Hindlimb muscle (tissue), 1 donor: ENCODE measurements around the gene ADIG. TPM values are rescaled to one million over a fixed set of nuclear protein-coding genes. Genes with fewer than 3 reads are reported as not detected.

Experiments
- DNase-seq: peaks from one replicate; pipeline ENCODE4 v3.0.0-alpha.2; 2013
- polyA plus RNA-seq: library from polyadenylated mRNA; unstranded; fragments of 120-200 nt; gene quantifications from one replicate; pipeline ENCODE4 v1.2.1, GENCODE V29; 2013; ENCODE audit not compliant: insufficient read length

ADIG gene
- polyA plus RNA-seq = not detected

- no peak for DNase-seq
These were observed at the start of gene ADIG for GRCh38 chr20:38581013-38581412. ADIG (plus strand) TSS chr20:38581197; CDS start chr20:38581251, 54 bp downstream.

GRCh38 chr20:38534756-38535155 is 46.2 kb upstream of the ADIG start:
- DNase-seq = no peak

DNA sequence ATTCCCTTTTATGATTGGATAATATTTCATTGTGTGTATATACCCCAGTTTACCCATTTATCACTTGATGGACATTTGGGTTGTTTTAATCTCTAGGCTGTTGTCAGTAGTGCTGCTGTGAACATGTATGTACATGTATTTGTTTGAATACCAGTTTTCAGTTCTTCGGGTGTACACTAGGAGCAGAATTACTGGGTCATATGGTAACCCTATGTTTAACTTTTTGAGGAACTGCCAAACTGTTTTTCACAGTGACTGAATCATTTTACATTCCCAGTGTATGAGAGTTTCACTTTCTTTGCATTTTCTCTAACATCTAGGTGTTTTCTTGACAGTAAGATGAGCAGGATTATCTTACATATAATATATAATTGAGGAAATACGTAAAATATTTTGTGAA is 44.7 kb upstream of the ADIG start:
- no peak for DNase-seq

DNA sequence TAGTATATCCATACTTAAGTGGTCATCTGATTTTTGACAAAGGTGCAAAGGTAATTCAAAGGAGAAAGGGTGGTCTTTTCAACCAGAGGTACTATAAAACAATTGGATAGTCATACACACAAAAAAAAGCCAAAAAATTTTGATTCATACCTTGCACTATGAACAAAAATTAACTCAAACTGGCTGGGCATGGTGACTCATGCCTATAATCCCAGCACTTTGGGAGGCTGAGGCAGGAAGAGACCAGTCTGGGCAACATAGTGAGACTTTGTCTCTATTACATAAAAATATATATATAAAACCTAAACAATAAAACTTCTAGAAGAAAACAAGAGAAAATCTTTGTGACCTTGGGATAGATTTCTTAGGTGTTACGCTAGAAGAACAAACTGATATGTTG is 43.8 kb upstream of the ADIG start:
- no peak for DNase-seq

DNA sequence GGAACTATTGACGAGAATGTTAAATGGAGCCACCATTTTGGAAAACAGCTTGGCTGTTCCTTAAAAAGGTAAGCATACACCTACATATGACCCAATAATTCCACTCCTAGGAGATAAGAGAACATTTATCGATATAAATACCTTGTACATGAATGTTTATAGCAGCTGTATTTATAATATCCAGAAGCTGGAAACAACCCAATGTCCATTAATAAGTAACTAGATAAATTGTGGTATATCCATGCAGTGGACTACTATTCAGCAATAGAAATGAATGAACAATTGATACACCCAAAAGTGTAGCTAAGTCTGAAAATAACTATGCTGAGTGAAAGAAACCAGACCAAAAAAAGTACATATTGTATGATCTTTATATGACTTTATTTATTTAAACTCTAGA is 42.2 kb upstream of the ADIG start:
- no peak for DNase-seq

DNA sequence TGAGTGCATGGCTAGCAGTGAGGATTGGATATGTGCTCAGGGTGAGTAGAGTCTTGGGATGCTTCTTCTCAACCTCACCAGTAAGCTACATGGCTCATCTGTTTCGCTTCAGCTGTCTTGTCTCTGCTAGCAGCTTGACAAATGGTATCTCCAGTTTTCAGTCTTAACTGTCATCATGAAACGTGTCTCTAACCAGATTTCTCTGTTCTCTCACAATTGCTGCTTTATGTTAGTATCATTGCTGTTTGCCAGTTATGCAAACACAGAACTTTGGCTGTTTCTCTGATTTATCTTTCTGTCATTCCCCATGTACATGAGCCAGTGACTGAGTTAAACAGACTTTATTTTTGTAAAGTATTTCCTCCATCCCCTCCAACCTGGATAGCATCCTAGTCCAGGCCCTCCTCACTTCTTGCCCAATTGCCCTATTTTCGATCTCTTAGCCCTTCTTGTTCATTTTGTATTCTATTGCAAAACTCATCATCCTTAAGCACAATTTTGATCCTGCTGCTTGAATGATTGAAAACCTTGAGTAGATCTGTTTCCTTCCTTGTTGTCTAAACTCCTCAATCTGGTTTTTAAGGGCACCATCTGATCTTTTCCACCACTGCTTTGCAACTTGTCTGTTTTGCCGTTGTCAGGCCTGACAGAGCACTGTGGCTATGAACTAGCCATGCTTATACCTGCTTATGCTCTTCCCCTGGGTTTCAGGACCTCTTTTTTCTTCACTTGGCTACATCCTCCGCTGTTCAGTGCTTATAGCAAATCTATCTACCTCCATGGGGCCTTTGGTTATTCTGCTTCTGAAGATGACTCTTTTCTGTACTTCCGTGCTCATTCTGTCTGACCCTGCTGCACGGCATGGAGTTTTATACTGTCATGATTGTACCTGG is 37.7 kb upstream of the ADIG start:
- DNase-seq = no peak

GRCh38 chr20:38545771-38546170 is 35.2 kb upstream of the ADIG start:
- no peak for DNase-seq

GRCh38 chr20:38547288-38548085 is 33.5 kb upstream of the ADIG start:
- peak; percentile 6 for DNase-seq

GRCh38 chr20:38548356-38549083 is 32.5 kb upstream of the ADIG start:
- no peak for DNase-seq

DNA sequence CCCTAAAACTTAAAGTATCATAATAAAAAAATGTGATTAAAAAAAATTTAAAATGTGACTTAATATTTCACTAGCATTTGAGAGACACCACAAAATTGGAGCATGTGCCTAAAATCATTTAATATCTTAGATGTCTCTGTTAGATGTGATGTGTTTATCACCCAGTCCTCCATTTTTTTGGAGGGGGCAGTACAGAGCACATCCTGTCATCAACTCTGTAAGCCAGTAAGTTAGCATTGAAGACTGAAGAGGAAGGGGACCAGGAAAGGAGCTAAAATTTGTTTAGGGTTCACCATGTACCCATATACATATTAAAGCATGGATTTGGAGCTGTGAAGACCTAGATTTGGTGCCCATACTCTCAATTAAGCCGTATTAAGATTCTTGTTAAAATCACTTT is 30.7 kb upstream of the ADIG start:
- no peak for DNase-seq

GRCh38 chr20:38551056-38551626 is 29.9 kb upstream of the ADIG start:
- DNase-seq = no peak

- DNase-seq = no peak
These were observed 26.0 kb upstream of the ADIG start for GRCh38 chr20:38554986-38555385.

- DNase-seq = no peak
These were observed 25.6 kb upstream of the ADIG start for GRCh38 chr20:38555395-38555794.

GRCh38 chr20:38557174-38557573 is 23.8 kb upstream of the ADIG start:
- DNase-seq = no peak

DNA sequence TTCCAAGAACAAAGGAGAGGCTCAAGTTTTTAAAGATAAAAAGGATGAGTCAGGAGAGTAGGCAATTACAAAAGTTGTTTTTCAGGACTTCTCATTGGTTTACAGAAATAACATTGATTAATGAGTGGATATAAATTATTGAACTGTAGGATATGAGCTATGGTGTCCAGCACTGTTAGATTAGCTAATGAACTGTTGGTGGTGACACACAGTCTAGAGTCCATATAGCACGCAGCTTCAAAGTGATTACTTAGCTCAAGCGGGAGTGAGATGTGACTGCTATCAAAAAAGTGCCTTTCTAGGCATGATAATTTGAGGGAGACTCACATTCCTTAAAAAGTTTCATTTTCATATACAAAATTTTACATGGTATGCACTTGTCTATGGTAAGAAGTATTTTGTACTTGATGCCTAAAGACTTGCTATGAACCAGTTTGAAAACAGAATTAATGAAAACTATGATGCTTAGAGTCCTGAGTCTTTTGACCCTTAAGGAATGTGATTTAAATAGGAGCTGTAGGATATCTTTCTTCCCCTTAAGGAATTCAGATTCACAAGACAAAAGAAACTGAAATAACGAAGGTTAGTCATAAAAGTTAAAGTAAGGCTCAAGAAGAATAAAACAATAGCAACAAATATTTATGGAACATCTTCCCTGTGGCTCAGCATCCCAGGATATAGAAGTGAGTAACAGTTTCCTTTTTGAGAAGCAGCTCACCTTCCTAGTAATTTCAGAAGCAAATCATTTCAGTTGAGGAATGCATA is 22.2 kb upstream of the ADIG start:
- no peak for DNase-seq

GRCh38 chr20:38559764-38560163 is 21.2 kb upstream of the ADIG start:
- DNase-seq = no peak

DNA sequence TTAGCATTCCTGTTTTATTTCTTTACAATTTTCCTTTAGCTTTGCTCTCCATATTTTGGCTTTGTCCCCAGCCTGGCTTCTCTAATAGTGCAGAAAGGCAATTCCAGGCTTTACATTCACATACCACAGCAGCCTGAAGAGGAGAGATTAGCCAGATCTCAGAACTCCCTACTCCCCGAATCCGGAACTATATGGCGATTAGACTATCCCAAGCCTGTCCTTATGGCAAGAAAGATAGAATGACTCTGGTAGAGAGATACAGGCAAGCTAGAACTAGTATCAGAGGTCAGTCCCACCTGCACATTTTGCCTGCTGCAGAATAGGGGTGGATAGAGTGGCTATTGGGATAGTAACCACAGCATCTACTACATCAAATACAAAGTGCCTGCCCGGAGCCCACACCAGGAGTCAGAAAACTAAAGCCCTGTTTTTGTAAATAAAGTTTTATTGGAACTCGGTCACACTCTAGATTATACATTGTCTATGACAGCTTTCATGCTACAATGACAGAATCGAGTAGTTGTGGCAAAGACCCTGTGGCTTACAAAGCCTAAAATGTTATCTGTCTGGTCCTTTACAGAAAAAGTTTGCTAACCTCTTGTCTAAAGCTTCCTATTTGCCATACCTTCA is 17.1 kb upstream of the ADIG start:
- no peak for DNase-seq

DNA sequence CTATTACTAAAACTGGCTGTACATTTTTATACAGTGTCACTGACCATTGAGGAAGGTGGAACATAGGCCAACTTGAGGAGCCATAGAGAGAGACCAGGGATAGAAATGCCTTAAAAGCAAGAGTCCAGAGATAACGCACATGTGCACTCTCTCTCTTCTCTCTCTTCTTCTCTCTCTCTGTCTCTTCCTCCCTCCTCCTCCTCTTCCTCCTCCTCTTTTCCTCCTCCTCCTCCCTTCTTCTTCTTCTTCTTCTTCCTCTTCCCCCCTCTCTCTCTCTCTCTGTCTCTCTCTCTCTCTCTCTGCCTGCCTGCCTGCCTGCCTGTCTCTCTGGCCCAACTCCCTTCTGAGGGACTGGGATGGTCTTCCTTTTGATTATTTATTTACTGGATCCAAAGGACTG is 16.3 kb upstream of the ADIG start:
- DNase-seq = no peak

DNA sequence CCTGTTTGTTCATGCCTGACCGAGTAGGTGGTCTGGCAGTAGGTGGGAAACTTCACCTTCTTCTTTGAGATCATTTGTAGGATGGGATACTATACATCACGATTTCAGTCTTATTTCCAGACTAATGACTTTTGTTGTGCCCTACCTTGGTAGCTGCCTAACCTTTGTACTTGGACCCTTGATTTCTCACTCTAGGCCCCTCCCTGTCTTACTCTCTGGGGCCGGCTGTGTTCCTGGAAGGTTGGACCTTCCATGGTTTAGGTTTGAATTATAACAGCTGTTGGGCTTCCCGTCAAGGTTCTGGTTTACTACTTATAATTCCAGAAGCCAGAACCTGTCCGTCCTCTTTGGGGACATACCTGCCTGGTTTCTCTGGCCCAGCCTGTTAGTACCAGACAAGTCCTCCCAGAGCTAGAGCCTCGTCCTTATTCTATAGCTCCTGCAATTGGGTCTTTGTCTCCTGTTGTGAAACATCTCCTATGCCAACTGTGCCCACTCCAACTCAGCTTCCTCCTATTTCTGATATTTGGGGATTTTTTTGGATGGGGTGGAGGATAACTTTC is 14.9 kb upstream of the ADIG start:
- no peak for DNase-seq

GRCh38 chr20:38569747-38570525 is 11.1 kb upstream of the ADIG start:
- DNase-seq = no peak
